Mucosa of gallbladder (tissue), 1 donor: ENCODE results near the gene ZC3H14. TPM values are rescaled to one million over a fixed set of nuclear protein-coding genes. Genes with fewer than 3 reads are reported as not detected.
A peak's percentile ranks its signal among the peaks of the same experiment; 100 is the strongest.
"Not testable (repeated sequence)": the region's sequence is repeated elsewhere in the genome, so short reads cannot be mapped to it uniquely, and the experiment has no call there.

Experiments
- DNase-seq: peaks from one replicate; pipeline ENCODE4 v3.0.0-alpha.2; 2020; ENCODE audit warnings: low spot score
- total RNA-seq: library from RNA; stranded (reverse); gene quantifications from one replicate; pipeline ENCODE4 v1.2.1, GENCODE V29; 2021
- donor health status: DM: no; HTN: no; CAD: no.

ZC3H14 gene, protein sequence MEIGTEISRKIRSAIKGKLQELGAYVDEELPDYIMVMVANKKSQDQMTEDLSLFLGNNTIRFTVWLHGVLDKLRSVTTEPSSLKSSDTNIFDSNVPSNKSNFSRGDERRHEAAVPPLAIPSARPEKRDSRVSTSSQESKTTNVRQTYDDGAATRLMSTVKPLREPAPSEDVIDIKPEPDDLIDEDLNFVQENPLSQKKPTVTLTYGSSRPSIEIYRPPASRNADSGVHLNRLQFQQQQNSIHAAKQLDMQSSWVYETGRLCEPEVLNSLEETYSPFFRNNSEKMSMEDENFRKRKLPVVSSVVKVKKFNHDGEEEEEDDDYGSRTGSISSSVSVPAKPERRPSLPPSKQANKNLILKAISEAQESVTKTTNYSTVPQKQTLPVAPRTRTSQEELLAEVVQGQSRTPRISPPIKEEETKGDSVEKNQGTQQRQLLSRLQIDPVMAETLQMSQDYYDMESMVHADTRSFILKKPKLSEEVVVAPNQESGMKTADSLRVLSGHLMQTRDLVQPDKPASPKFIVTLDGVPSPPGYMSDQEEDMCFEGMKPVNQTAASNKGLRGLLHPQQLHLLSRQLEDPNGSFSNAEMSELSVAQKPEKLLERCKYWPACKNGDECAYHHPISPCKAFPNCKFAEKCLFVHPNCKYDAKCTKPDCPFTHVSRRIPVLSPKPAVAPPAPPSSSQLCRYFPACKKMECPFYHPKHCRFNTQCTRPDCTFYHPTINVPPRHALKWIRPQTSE
- total RNA-seq = 50.5 TPM

DNA sequence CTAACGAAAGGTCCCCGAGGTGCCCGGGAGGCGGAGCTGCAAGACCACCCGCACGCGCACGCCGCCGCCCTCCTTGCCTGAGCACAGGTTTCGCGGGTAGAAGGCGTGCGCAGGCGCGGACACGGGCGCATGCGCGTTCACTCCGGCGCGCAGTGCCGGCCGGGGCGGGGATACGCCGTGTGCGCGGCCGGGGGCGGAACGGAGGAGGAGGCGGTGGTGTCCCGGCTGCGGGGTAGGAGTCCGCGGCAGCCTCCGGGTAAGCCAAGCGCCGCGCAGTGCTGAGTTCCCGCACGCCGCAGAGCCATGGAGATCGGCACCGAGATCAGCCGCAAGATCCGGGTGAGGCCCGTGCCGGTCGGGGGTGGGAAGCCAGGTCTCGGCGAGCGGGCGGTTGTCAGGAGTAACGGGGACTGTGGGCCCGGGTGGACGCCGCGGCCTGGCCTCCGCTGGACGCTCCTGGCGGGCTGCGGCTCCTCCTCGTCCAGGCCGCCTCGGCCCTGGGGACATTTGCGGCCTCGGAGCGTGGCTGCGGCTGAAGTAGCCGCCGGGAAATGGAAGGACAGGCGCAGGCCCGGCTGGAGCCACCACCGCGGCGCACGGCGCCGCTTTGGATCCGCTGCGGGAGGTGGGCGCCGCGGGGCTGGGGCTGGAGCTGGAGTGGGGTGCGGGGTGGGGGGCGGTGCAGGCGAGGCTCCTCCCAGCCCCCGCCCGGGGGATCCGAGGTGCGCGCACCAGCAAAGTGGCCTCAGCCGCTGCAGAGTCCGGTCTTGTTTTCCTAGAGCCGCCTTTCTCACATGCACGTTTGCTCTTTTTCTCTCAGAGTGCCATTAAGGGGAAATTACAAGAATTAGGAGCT, at the start of gene ZC3H14:
Gene ZC3H14 (plus strand): TSS at position 207 of the 856 bp plus-strand sequence. CDS start 97 bp downstream, at position 304.
- DNase-seq = peak; percentile 84

DNA sequence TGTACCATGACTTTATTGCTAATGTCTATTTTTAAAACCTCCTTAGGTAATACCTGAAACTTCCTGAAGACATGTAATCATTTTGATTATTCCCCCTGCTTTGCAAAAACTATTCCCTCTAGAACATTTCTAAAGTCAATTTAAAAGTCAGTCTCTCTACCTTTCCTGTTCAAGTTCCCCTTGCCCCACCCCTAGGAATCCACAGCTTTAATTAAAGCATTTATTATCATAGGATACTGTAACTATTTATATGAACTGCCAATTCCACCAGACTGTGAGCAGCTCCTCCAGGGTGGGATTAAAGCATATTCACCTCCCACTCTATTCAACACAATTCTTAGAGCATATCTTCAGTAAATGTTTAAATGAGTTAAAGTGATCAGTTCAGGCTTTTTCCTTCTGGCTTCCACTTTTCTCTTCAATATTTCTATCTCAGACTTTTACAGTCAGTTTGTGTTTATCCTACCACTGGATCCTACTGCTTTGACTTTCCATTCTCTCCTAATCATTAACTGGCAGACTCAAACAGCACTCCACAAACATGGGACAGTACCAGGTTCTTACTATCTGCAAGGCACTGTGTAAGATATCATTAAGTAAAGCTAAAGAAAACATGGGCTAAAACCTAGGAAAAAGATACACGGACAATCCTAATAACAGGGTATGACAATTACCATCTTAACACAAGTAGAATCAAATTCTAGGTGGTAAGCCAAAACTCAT, 47.2 kb upstream of the ZC3H14 start:
- DNase-seq = no peak

DNA sequence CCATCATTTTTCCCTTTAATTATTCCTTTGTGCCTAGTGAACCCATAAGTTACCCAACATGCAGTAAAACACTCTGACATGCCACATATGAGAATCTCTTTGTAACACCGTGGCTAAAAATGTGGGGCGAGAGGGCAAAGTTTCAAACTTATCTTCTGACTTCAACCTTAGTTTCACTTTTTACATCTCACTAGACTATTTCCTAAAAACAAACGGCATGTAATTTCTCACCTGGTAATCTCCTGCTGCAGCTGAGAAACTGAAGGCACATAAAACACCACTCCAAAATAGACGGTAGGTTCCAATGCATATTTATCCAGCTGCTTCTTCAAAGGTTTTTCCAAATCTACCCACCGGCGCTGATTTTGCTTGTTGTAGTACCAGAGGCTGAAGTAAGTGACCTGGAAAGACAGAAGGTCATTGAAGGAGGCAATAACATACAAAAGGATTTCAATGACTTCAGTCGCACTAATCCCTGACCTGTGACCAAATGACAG, 45.9 kb upstream of the ZC3H14 start:
- no peak for DNase-seq

DNA sequence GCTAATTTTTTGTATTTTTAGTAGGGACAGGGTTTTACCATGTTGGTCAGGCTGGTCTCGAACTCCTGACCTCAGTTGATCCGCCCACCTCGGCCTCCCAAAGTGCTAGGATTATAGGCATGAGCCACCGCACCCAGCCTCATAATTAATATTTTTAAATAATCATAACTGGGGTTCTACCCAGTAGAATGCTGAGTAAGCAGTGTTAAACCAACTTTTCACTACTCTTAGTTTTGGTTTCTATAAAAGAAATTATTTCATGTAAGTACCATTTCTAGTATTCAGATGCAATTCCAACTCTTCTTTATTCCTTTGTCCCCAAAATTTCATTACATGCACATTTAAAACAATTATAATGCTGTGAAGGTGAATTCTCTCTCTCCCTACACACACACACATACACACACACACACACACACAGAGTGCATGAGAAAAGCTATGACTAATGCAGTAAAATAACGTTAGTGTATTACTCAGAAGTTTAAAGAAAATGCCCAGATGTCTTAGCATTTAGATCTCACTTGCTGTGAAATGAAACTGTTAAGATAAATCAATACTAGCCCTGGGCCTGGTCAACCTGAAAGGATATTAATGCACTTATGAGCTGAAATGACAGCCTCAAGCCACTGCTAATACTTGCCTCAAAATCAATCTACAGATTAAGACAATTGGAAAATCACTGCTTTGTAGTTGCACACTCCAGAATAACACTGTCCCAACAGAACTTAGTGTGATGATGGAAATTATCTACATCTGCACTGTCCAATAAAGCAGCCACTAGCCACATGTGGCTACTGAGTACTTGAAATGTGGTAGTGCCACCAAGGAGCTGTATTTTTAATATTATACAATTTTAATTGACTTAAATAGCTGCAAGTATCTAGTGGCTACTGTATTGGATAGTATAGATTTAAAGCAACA, 44.0 kb upstream of the ZC3H14 start:
- no peak for DNase-seq

DNA sequence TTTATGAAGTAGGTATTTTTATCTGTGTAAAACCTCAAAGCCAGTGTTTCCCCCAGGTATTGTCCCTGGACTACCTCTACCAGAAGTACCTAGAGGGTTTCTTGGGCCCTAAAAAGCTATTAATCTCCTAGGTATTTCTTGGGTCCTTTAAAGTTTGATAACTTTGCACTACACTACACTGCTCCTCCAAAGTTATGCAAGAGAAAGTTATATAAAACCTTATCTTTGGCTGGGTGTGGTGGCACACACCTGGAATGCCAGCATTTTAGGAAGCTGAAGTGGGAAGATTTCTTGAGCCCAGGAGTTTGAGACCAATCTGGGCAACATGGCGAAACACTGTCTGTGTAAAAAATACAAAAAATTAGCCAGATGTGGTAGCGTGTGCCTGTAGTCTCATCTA, 42.9 kb upstream of the ZC3H14 start:
- DNase-seq = no peak

DNA sequence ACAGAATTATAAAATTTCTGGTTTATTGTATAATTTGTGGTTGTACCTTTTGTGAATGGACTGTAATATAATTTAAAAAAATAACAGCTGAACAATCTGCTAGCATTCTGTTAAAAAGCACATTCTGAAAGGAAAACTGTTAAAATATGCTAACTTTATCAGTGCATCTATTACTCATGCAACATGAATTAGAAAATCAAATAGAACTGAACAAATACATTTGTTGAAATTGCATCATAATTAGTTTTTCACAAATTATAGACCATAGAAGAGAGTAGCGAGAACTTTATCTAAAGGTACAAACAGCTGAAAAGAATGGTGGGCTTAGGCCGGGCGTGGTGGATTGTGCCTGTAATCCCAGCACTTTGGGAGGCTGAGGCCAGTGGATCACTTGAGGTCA, 41.0 kb upstream of the ZC3H14 start:
- no peak for DNase-seq

DNA sequence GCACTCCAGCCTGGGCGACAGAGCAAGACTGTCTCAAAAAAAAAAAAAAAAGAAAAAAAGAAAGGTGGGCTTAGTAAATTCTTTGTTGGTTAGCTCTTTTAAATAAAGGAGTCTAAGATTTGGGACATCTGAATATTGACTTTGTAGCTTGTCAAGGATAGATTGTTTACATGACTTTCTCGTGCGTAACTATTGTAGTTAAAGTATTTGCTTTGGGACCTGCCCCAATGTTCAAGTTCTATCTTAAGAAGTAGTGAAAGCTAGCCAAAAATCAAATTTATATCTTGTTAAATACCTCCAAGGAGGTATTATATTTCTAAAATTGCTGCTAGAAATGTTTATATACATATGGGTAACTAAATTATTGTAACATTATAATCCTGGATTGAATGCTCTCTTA, 40.4 kb upstream of the ZC3H14 start:
- DNase-seq = no peak

DNA sequence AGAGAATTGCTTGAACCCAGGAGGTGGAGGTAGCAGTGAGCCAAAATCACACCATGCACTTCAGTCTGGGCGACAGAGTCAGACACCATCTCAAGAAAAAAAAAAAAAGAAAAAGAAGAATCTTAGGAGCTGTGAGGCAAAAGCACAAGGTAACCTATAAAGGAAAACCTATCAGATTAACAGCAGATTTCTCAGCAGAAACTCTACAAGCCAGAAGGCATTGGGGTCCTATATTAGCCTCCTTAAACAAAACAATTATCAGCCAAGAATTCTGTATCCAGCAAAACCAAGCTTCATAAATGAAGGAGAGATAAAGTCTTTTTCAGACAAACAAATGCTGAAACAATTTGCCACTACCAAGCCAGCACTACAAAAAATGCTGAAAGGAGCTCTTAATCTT, 32.9 kb upstream of the ZC3H14 start:
- DNase-seq = not testable (repeated sequence)

DNA sequence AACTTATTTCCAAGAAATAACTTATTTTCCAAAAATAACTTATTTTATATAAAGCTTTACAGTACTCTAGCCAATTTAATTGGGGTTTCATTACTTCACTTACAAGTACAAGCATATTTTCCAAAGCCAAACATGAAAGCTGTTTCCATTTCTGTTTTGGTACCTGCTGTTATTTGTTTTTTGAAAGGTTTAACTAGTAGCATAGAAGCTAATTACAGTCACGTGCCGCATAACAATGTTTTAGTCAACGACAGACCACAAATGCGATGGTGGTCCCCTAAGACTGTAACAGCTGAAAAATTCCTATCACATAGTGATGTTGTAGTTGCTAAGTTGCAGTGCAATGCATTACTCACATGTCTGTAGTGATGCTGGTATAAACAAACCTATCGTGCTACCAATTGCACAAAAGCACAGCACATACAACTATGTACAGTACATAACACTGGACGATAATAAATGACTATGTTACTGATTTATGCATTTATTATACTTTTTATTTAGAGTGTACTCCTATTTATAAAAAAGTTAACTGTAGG, 29.7 kb upstream of the ZC3H14 start:
- no peak for DNase-seq

DNA sequence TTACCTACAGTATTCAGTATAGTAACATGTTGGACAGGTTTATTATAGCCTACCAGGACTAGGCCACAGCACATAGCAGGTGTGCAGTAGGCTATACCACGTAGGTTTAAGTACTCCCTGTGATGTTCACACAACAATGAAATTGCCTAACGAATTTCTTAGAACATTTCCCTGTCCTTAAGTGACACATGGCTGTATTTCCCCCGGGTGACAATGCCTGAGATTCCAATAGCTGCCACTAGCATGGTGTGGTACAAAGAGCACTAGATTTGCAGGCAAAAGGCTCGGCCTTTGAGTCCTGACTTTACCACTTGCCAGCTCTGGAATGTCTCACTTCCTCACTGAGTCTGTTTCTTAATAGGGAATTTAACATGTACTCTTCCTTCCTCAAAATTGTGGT, 27.7 kb upstream of the ZC3H14 start:
- peak; percentile 49 for DNase-seq

DNA sequence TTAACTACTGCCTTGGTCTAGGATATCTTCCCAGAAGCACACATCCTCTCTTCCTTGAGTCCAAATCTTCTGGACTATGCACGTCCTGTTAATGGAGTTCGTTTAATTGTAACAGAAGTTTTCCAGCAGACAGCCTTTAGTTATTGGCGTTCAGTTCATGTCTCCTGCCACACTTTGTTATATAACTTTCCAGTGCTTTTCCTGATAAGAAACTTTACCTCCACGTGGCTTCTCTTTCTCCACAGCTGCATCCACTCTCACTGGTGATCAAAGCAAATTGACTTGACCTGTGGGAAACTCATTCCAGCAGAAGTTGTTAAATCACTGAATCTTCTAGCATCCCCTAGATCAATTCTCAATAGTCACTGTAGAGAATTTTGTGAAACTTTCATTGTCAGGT, 27.0 kb upstream of the ZC3H14 start:
- DNase-seq = no peak

DNA sequence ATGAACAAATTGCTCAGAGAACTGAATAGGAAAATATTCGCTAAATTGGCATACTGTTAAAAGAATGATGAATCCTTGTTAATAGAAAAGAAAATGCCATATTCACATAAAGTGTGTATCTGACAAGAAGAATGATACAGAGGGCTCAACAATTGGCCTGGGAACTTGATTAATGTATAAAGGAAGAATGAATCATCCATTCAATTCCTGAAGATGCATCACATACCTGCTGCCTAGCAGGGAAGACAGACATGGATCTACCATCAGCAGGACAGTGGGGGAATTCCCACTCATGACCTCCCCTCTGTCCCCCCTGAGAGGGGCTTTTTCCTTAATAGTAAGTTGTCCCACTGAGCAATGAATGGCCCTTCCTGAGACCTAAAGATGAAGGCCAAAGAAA, 21.5 kb upstream of the ZC3H14 start:
- DNase-seq = no peak

DNA sequence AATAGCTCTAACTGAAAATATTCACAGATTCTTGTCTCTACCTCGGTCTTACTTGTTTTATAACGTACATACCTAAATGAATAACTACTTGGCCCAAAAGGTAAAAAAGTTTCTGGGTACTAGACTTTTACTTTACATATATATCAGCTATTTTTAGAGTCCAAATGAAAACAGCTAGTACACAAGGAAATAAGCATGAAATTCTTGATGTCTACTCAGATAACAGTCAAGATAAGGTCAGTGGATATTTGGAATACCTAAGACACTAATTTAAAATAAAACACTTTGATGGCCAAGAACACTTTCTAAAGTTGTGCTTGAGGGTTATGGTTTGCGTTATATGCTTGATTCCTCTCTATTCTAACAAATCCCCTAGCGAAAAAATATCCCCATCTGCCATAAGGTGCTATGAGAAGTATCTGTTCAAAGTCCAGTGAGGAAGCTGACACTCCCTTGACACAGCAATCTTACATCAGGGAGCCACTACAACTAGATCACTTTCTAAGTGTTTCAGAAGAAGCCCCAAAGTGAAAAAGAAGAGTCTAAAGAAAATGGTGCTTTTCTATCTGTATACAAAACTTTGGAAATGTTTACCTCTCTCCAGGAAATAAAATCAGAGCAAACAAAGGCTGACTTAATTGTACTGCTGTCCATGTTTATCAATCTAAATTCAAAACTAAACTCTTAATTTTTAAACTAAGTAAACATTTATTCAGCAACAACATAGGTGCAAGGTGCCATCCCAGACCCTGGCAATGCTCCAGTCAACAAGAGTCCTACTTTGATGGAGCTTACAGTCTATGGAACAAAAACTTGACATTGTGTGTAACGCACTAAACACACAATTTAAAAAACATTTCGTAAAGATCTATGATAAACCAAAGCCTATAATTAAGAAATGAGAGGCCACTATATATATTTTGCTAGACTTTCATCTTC, 19.7 kb upstream of the ZC3H14 start:
- no peak for DNase-seq

DNA sequence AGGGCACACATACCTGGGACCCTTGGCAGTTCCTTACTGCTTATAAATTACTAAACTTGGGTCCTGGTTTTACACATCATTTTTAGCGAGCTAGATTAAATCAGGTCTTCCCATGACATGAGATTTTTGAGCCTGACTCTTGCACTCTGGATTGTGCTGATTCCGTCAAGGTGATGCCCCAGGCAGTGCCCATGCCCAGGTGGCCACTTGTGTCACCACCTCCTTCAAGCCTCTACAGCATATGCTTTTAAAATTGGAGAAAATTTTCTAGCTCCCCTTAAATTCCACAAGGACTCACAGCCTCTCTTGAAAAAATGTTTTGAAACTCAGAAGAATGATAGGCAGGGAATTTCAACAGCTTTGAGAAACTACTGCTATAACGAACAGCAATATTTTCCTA, 17.6 kb upstream of the ZC3H14 start:
- no peak for DNase-seq

DNA sequence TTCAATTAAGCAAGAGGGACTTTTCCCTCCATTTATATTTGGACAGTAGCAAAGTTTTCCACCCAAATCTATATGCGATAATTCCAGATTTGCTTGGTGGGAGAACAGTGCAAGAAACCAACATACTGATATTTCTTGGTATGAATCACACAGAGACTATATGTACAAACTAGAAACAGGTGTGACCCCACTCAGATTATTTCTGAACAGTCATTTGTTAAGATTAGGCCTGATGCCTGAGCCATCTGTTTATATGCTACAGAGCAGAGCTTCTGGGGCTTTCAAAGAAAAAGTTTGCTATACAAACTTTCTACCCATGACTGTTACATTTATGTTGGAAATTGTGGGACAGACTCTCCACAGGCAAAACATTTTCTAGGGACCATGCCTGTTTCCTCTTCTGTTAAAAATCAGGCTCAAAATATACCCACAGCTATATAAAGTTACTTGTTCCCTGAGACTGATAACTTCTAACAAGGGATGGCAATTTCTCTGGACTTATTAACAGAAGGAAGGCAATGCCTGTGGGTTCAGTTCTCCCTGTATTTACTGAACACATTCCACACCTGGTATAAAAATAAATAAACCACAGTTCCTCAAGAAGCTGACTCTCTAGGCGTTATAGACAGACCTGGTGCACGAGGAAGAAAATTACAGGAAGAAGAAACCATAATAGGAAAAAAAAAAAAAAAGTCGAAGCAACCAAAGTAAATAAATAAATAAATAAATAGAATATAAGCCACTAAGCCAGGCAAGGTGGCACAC, 16.0 kb upstream of the ZC3H14 start:
- no peak for DNase-seq

DNA sequence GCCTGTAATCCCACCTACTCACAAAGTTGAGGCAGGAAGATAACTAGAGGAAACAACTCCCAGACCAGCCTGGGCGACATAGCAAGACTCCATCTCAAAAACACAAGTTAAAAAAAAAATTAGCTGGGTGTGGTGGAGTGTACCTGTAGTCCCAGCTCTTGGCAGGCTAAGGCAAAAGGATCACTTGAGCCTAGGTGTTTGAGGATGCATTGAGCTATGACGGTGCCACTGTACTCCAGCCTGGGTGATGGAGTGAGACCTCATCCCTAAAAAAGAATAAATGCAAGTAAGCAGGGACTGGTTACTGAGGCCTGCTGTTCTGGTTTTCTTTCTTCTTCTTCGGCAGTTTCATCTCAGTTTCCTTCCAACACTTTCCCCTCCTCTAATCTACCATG, 15.5 kb upstream of the ZC3H14 start:
- DNase-seq = no peak

DNA sequence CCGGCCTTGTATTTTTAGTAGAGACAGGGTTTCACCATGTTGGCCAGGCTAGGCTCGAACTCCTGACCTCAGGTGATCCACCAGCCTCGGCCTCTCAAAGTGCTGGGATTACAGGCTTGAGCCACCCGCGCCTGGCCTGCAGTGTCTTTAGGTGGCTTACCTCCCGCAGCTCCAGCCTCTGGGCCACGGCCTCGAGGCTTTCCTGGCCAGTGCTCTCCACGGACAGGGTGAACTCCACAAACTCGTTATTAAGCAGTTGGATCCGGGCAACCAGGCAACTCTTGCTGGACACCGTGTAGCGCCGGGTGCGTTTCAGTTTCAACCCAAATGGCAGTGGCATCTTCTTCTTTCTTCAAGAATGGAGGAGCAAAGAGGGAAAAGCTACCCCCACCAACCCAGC, 12.8 kb upstream of the ZC3H14 start:
- no peak for DNase-seq
